Colonic mucosa (tissue), 4 donors: ENCODE data around the gene PEX5L. TPM values are rescaled to one million over a fixed set of nuclear protein-coding genes. Genes with fewer than 3 reads are reported as not detected.

ENCODE experiments used
- DNase-seq: peaks from one replicate; pipeline ENCODE4 v3.0.0-alpha.2; 2020
- H3K27ac ChIP-seq: fragments of 200-600 bp; one replicate; pipeline ENCODE4 v1.8.0; 2021
- H3K27me3 ChIP-seq: fragments of 200-600 bp; one replicate; pipeline ENCODE4 v1.8.0; 2021
- H3K36me3 ChIP-seq: fragments of 200-600 bp; one replicate; pipeline ENCODE4 v1.8.0; 2021
- H3K4me1 ChIP-seq: fragments of 200-600 bp; one replicate; pipeline ENCODE4 v1.8.0; 2021; ENCODE audit warnings: mild to moderate bottlenecking
- H3K4me3 ChIP-seq: fragments of 200-600 bp; one replicate; pipeline ENCODE4 v1.8.0; 2021
- H3K9ac ChIP-seq, 2 donors: one replicate each; pipeline ENCODE4 v1.7.0; 2013; ENCODE audit warnings: control low read depth in 2 of 2, low read depth in 2 of 2, low read length in 2 of 2
- H3K9me3 ChIP-seq: fragments of 200-600 bp; one replicate; pipeline ENCODE4 v1.8.0; 2021
- CTCF ChIP-seq: fragments of 200-600 bp; IDR thresholded peaks from one replicate; pipeline ENCODE4 v1.8.0; 2022; ENCODE audit warnings: antibody characterized with exemption, mild to moderate bottlenecking
- intact Hi-C: fragments of 100-400 bp; cut with DNase I; formaldehyde crosslinking; loops from one replicate; pipeline ENCODE4 v1.14.1; 2022
- total RNA-seq, 2 donors: library from RNA; stranded (reverse); fragmentation: NEBNext Ultra II Directional in 1 of 2; extraction: Animal tissue kit (Norgen Biotek cat#: 25700) in 1 of 2; gene quantifications; one replicate each; pipeline ENCODE4 v1.2.1, GENCODE V29; 2021
- donor health status: healthy.
- donor health status: DM: no; HTN: no; CAD: no.
- donor health status: DM: no; HTN: no; CAD: no.

Gene PEX5L
- total RNA-seq, 2 donors from 2014 or later = not detected

- no peak for DNase-seq
- H3K27me3 ChIP-seq = no peaks in the 10 kb centered on the region
- no peak overlapping the region for H3K4me3 ChIP-seq
- no peak overlapping the region for H3K27ac ChIP-seq
- no peak overlapping the region for H3K9ac ChIP-seq
- no peaks in the 10 kb centered on the region for H3K9me3 ChIP-seq
- no peak for TF ChIP-seq CTCF
- no peaks in the 10 kb centered on the region for H3K36me3 ChIP-seq
- intact Hi-C loops = no loop called here
- H3K4me1 ChIP-seq = no peaks in the 10 kb centered on the region
These were observed 141.4 kb downstream of the PEX5L start for GRCh38 chr3:179895330-179895729.

- Histone ChIP-seq H3K9me3 (no peaks in the 10 kb centered on the region), H3K9ac (no peak overlapping the region), H3K27ac (no peak overlapping the region), H3K4me3 (no peak overlapping the region), H3K4me1 (no peaks in the 10 kb centered on the region), H3K27me3 (no peaks in the 10 kb centered on the region), H3K36me3 (no peaks in the 10 kb centered on the region)
- DNase-seq = no peak
- TF ChIP-seq CTCF = no peak
- intact Hi-C loops = no loop called here
These were observed 149.3 kb downstream of the PEX5L start for GRCh38 chr3:179887295-179887943.

- no peaks in the 10 kb centered on the region for H3K27me3 ChIP-seq
- no peaks in the 10 kb centered on the region for H3K9me3 ChIP-seq
- H3K4me3 ChIP-seq = no peak overlapping the region
- H3K4me1 ChIP-seq = no peaks in the 10 kb centered on the region
- TF ChIP-seq CTCF = no peak
- DNase-seq = no peak
- no peaks in the 10 kb centered on the region for H3K36me3 ChIP-seq
- intact Hi-C loops = no loop called here
- H3K9ac ChIP-seq = no peak overlapping the region
- no peak overlapping the region for H3K27ac ChIP-seq
These were observed 150.8 kb downstream of the PEX5L start for GRCh38 chr3:179885950-179886349.

- Histone ChIP-seq H3K36me3 (no peaks in the 10 kb centered on the region), H3K4me3 (no peak overlapping the region), H3K4me1 (no peaks in the 10 kb centered on the region), H3K27ac (no peak overlapping the region), H3K9me3 (no peaks in the 10 kb centered on the region), H3K27me3 (no peaks in the 10 kb centered on the region), H3K9ac (no peak overlapping the region)
- no peak for TF ChIP-seq CTCF
- DNase-seq = no peak
- intact Hi-C loops = no loop called here
These were observed 152.6 kb downstream of the PEX5L start for GRCh38 chr3:179884136-179884535.

DNA sequence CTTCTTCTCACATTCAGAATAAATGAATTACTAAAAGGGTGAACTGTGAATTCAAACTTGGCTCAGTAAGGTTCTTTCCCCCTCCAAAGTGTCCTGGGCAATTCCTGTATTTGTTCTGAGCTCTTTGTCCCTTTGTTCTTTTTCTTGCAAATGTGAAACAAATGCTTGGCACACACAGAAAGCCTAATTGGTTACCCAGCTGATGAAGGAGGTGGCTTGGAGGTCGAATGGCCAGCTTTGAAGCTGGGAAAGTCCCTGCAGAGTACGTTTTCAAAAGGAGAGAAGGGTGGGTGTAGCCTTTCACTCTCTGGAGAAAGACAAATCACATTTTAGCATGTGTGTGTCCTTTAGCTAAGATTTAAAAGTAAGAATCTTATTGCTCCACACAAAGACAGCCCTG is 154.4 kb downstream of the PEX5L start:
- H3K27ac ChIP-seq = no peak overlapping the region
- no peak overlapping the region for H3K4me3 ChIP-seq
- no peaks in the 10 kb centered on the region for H3K27me3 ChIP-seq
- intact Hi-C loops = no loop called here
- TF ChIP-seq CTCF = no peak
- H3K4me1 ChIP-seq = no peaks in the 10 kb centered on the region
- no peaks in the 10 kb centered on the region for H3K36me3 ChIP-seq
- no peaks in the 10 kb centered on the region for H3K9me3 ChIP-seq
- DNase-seq = no peak
- H3K9ac ChIP-seq = no peak overlapping the region
